SH-SY5Y (cell line): ENCODE data around the gene PLAC9.

Experiments used
- GATA2 ChIP-seq: IDR thresholded peaks from 2 replicates; pipeline ENCODE4 v1.6.1; 2011; ENCODE audit warnings: mild to moderate bottlenecking, low read depth, low read length
- GATA3 ChIP-seq: IDR thresholded peaks from 2 replicates; pipeline ENCODE4 v1.6.1; 2011; ENCODE audit warnings: low read depth, mild to moderate bottlenecking, low read length, moderate library complexity

DNA sequence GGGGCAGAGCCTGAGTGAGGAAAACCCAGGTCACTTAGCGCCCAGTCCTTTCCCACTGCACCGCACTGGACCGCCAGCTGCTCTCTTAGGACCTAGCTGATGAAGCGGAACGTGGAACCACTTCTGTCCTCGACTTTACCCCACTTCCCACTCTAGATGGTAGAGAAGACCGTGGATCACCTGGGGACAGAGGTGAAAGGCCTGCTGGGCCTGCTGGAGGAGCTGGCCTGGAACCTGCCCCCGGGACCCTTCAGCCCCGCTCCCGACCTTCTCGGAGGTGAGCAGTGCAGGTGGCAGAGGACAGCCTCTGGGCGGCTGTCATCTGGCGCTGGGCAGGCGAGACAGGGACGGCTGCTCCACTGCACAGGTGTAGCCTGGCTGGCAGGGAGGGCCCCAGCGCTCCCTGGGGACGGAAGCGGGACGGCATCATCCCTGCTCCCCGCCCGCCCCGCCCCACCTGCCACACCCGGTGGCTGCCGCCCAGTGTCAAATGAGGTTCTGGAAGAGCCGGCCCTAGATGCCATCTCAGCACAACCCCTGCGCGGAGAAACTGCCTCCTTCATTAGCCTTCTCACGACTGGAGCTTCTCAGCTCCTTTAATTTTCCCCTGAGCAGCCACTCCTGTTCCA is 11.7 kb downstream of the PLAC9 start:
- TF ChIP-seq GATA3 (no peak), GATA2 (no peak)
